GM12878 (cell line): ENCODE data around the gene SCYGR2. TPM values are rescaled to one million over a fixed set of nuclear protein-coding genes. Genes with fewer than 3 reads are reported as not detected.

Source experiments
- ATAC-seq: fragments of 200-7000 bp; cut with Tn5 transposase; 3 replicates; pipeline ENCODE4 v1.9.1; 2020; ENCODE audit warnings: mild to moderate bottlenecking, moderate library complexity
- BruUV-seq: library from RNA; stranded (reverse); fragments of 400-500 nt; replicated peaks from 2 replicates; lab custom pipeline; 2021; lab: Mats Ljungman, UMichigan
- CTCF ChIA-PET: fragments of 300-600 bp; sonication (Branson Sonifier 250); formaldehyde crosslinking; extraction: SDS; loops from one replicate; lab custom pipeline; 2021; ENCODE audit warnings: inconsistent platforms; lab: Yijun Ruan, JAX
- POLR2A ChIA-PET: fragments of 350-600 bp; formaldehyde crosslinking; extraction: SDS; loops from one replicate; lab custom pipeline; 2021; ENCODE audit warnings: inconsistent platforms; lab: Charles Lee
- RAD21 ChIA-PET: fragments of 300-600 bp; sonication (Branson Sonifier 250); formaldehyde crosslinking; loops from one replicate; lab custom pipeline; 2023; ENCODE audit warnings: antibody characterized with exemption; ENCODE audit not compliant: unreplicated experiment; lab: Charles Lee
- SMC1A ChIA-PET: fragments of 300-600 bp; sonication (Branson Sonifier 250); formaldehyde crosslinking; loops from one replicate; lab custom pipeline; 2023; ENCODE audit not compliant: unreplicated experiment, uncharacterized antibody; lab: Charles Lee
- DNase-seq: peaks from one replicate; pipeline ENCODE4 v3.0.0-alpha.2; 2011; ENCODE audit warnings: low read depth, low spot score
- FAIRE-seq: peaks from 3 replicates; lab custom pipeline; 2011; peaks lifted over from hg19 to GRCh38; lab: Jason Lieb, UNC
- H2AFZ ChIP-seq: 2 replicates; pipeline ENCODE4 v1.6.0; 2011; ENCODE audit warnings: low read depth, low read length, control low read depth; ENCODE audit not compliant: control insufficient read depth
- H3K27ac ChIP-seq: 2 replicates; pipeline ENCODE4 v1.5.1; 2011; ENCODE audit warnings: control low read depth; ENCODE audit not compliant: control insufficient read depth, insufficient read depth
- H3K27me3 ChIP-seq, 2 experiments: replicated peaks in 1 of 2; 2 replicates each; pipeline versions ENCODE4 v1.6.0 to v1.6.1; 2011; ENCODE audit warnings: low read length in 1 of 2; ENCODE audit not compliant: control insufficient read depth in 2 of 2, insufficient read depth in 2 of 2
- H3K36me3 ChIP-seq, 2 experiments: 2 replicates each; pipeline ENCODE4 v1.5.1; 2011; ENCODE audit warnings: low read length in 1 of 2; ENCODE audit not compliant: control insufficient read depth in 2 of 2, insufficient read depth in 2 of 2
- H3K4me1 ChIP-seq: 2 replicates; pipeline ENCODE4 v1.6.1; 2011; ENCODE audit warnings: mild to moderate bottlenecking, low read length, moderate library complexity, mixed read lengths; ENCODE audit not compliant: control insufficient read depth, insufficient read depth
- H3K4me2 ChIP-seq: 2 replicates; pipeline ENCODE4 v1.6.0; 2011; ENCODE audit warnings: control low read depth; ENCODE audit not compliant: control insufficient read depth, insufficient read depth
- H3K4me3 ChIP-seq: fragments of 200-600 bp; sonication (generic); 2 replicates; pipeline ENCODE4 v1.5.1; 2016
- H3K79me2 ChIP-seq: 2 replicates; pipeline ENCODE4 v1.6.0; 2011; ENCODE audit warnings: low read length; ENCODE audit not compliant: control insufficient read depth, insufficient read depth
- H3K9ac ChIP-seq: 2 replicates; pipeline ENCODE4 v1.8.0; 2011; ENCODE audit warnings: low read length, control low read depth, mixed read lengths; ENCODE audit not compliant: control insufficient read depth, insufficient read depth
- H3K9me3 ChIP-seq: replicated peaks from 3 replicates; pipeline ENCODE4 v1.5.1; 2011; ENCODE audit warnings: mild to moderate bottlenecking, low read length; ENCODE audit not compliant: control insufficient read depth, insufficient read depth
- H4K20me1 ChIP-seq: 2 replicates; pipeline ENCODE4 v1.6.0; 2011; ENCODE audit not compliant: control insufficient read depth, insufficient read depth
- ASH2L ChIP-seq: fragments of 300-600, 200-600 bp; sonication (generic); IDR thresholded peaks from 2 replicates; pipeline ENCODE4 v1.6.1; 2017; ENCODE audit warnings: low read depth, mild to moderate bottlenecking, borderline replicate concordance
- ATF7 ChIP-seq: fragments of 450-650 bp; IDR thresholded peaks from 2 replicates; pipeline ENCODE4 v1.6.1; 2016; ENCODE audit warnings: low read depth, mild to moderate bottlenecking
- CBX5 ChIP-seq: sonication (generic); IDR thresholded peaks from 2 replicates; pipeline ENCODE4 v1.6.1; 2016; ENCODE audit warnings: low read depth, moderate library complexity, mild to moderate bottlenecking, inconsistent platforms
- CHD4 ChIP-seq: fragments of 200-600 bp; sonication (generic); IDR thresholded peaks from 2 replicates; pipeline ENCODE4 v1.6.1; 2016; ENCODE audit warnings: mild to moderate bottlenecking
- ESRRA ChIP-seq: IDR thresholded peaks from 2 replicates; pipeline ENCODE4 v1.6.1; 2012; ENCODE audit warnings: mild to moderate bottlenecking, low read length, improper control_type of control experiment
- FOXM1 ChIP-seq: IDR thresholded peaks from 2 replicates; pipeline ENCODE4 v1.6.1; 2012; ENCODE audit warnings: low read depth, mild to moderate bottlenecking, inconsistent platforms, low read length, moderate library complexity
- LARP7 ChIP-seq: fragments of 450-650 bp; IDR thresholded peaks from 2 replicates; pipeline ENCODE4 v1.6.1; 2017; ENCODE audit warnings: mild to moderate bottlenecking
- MYC ChIP-seq: IDR thresholded peaks from 2 replicates; pipeline ENCODE4 v1.6.1; 2011; ENCODE audit warnings: mild to moderate bottlenecking, low read length, moderate library complexity, inconsistent platforms; ENCODE audit not compliant: insufficient read depth, insufficient replicate concordance, insufficient read length, severe bottlenecking
- POLR2AphosphoS2 ChIP-seq: IDR thresholded peaks from 2 replicates; pipeline ENCODE4 v1.6.1; 2011; ENCODE audit warnings: low read depth, mild to moderate bottlenecking, low read length, improper control_type of control experiment, moderate library complexity
- TAF1 ChIP-seq: IDR thresholded peaks from 2 replicates; pipeline ENCODE4 v1.6.1; 2011; ENCODE audit warnings: mild to moderate bottlenecking, low read depth, low read length, borderline replicate concordance
- ZSCAN29 ChIP-seq: fragments of 450-650 bp; IDR thresholded peaks from 2 replicates; pipeline ENCODE4 v1.6.1; 2017; ENCODE audit warnings: mild to moderate bottlenecking, moderate library complexity
- WGBS: methylation state at CpG from one replicate; pipeline ENCODE4 v1.1.6; 2016; ENCODE audit warnings: low lambda C conversion rate; ENCODE audit not compliant: insufficient replicate concordance, insufficient coverage; ENCODE audit errors: missing lambda C conversion rate; 5-methylcytosine and 5-hydroxymethylcytosine counted together
- in situ Hi-C: fragments of 300-500 bp; cut with MboI; formaldehyde crosslinking; loops from 9 replicates; pipeline ENCODE4 v1.14.3; 2018; ENCODE audit warnings: mixed read lengths
- intact Hi-C: fragments of 100-400 bp; cut with micrococcal nuclease; formaldehyde crosslinking; loops from one replicate; pipeline ENCODE4 v1.14.2; 2022; ENCODE audit not compliant: unreplicated experiment
- polyA plus RNA-seq, 11 experiments: library from polyadenylated mRNA; depleted of rRNA in 4 of 11; unstranded in 6 of 11; stranded (reverse) in 5 of 11; fragments of >200 nt; fragmentation: Nextera tagmentation in 4 of 11; fragmentation: Illumina TruSeq in 1 of 11; extraction: Ambion mirVana in 4 of 11; extraction: Trizol in 1 of 11; gene quantifications; 1 replicate in 1 of 11; 2 replicates in 10 of 11; pipeline versions ENCODE4 v1.2.1 to v1.2.3, GENCODE V29; 2011 to 2016; ENCODE audit warnings: inconsistent platforms in 2 of 11, missing spikeins in 2 of 11, low read depth in 1 of 11
- total RNA-seq, 4 experiments: library from RNA; depleted of rRNA in 3 of 4; stranded (reverse); fragments of >200 nt in 3 of 4; fragmentation: Illumina TruSeq in 1 of 4; extraction: Trizol in 1 of 4; gene quantifications; 2 replicates each; pipeline versions ENCODE4 v1.2.1 to v1.2.3, GENCODE V29; 2013 to 2021
- TF ChIP-seq, protein P1 (sequence below): fragments of 450-650 bp; formaldehyde crosslinking; IDR thresholded peaks from 2 replicates; pipeline ENCODE4 v1.4.0; 2022; ENCODE audit warnings: mild to moderate bottlenecking, moderate library complexity
- TF ChIP-seq, protein P2 (sequence below): IDR thresholded peaks from 2 replicates; pipeline ENCODE4 v1.6.1; 2011; ENCODE audit warnings: low read depth, low read length, improper control_type of control experiment, borderline replicate concordance
- TF ChIP-seq, protein P3 (sequence below): fragments of 450-650 bp; IDR thresholded peaks from 2 replicates; pipeline ENCODE4 v1.6.1; 2016; ENCODE audit warnings: mild to moderate bottlenecking, moderate library complexity, borderline replicate concordance
- TF ChIP-seq, protein P4 (sequence below): IDR thresholded peaks from 2 replicates; pipeline ENCODE4 v1.6.1; 2012; ENCODE audit warnings: low read depth, low read length, improper control_type of control experiment

Gene SCYGR2
- total and polyA plus RNA-seq, 10 of the 15 experiments (the other 5 are each of a cell fraction or from before 2014, with no cell fraction given), result not detected

DNA sequence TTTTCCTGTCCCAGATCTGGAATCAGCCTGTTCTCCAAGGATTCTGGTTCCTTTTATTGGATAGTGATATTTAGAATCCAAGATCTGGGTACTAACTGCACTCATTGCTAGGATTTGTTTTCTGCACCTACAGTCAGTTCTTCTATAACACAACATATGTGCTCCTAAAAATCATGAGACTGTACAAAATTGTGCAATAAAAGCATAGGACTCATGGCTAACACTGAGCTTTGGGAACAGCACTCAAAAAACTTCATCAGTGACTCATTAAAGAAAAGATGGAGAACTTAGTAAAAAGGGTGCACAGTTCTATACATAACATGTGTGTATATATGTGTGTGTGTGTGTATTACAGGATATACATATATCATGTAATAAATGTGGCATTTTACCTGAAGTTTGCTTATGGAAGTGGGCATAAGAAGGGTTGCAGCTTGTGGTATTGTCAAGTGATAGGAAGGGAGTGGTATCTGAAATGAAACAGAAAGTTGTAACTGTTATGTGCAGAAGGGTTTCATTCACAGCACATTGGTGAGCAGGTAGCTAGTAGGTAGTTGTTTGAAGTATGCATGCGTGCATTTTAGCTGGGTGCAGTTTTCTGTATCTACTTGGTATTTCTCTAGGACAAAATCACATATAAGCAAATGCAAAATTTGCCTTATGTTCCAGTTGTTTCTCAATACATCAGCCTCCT is 5.9 kb upstream of the SCYGR2 start:
- Histone ChIP-seq H3K4me2 (0 out of 2 replicates have a peak overlapping the region, but pooled peaks have one; percentile 13), H3K79me2 (no peaks in the 10 kb centered on the region), H2AFZ (no peak overlapping the region), H3K9me3 (no peaks in the 10 kb centered on the region; the same call in 2 of the 3 replicates), H3K9ac (no peak overlapping the region), H3K27me3 (no peaks in the 10 kb centered on the region), H3K27ac (no peak overlapping the region), H3K36me3 (no peaks in the 10 kb centered on the region), H3K4me1 (no peaks in the 10 kb centered on the region), H4K20me1 (no peaks in the 10 kb centered on the region), H3K4me3 (no peak overlapping the region)
- SMC1A ChIA-PET, result no interaction called here
- BruUV-seq, result no TSS peak
- ATAC-seq, result peak; percentile 84
- in situ Hi-C loops, result no loop called here
- WGBS, result 82% methylated on average over 1 of the region's 1 CpG
- no peak for FAIRE-seq
- DNase-seq, result no peak
- CTCF ChIA-PET, result interaction anchor here (1.1 kb wide), 1 partner anchor 12 kb away, joined by 3 read pairs; no protein-coding TSS in a partner anchor
- POLR2A ChIA-PET, result interaction anchor here (1.0 to 1.3 kb wide), 2 partner anchors 16 to 113 kb away, joined by 3 read pairs; no protein-coding TSS in a partner anchor
- intact Hi-C loops, result no loop called here
- RAD21 ChIA-PET, result no interaction called here
- TF ChIP-seq MYC (no peak), ZSCAN29 (no peak), TAF1 (no peak), ATF7 (no peak), ESRRA (no peak), POLR2AphosphoS2 (no peak), CBX5 (no peak), CHD4 (no peak), ASH2L (no peak), LARP7 (no peak), FOXM1 (no peak)
- TF ChIP-seq, protein P1, sequence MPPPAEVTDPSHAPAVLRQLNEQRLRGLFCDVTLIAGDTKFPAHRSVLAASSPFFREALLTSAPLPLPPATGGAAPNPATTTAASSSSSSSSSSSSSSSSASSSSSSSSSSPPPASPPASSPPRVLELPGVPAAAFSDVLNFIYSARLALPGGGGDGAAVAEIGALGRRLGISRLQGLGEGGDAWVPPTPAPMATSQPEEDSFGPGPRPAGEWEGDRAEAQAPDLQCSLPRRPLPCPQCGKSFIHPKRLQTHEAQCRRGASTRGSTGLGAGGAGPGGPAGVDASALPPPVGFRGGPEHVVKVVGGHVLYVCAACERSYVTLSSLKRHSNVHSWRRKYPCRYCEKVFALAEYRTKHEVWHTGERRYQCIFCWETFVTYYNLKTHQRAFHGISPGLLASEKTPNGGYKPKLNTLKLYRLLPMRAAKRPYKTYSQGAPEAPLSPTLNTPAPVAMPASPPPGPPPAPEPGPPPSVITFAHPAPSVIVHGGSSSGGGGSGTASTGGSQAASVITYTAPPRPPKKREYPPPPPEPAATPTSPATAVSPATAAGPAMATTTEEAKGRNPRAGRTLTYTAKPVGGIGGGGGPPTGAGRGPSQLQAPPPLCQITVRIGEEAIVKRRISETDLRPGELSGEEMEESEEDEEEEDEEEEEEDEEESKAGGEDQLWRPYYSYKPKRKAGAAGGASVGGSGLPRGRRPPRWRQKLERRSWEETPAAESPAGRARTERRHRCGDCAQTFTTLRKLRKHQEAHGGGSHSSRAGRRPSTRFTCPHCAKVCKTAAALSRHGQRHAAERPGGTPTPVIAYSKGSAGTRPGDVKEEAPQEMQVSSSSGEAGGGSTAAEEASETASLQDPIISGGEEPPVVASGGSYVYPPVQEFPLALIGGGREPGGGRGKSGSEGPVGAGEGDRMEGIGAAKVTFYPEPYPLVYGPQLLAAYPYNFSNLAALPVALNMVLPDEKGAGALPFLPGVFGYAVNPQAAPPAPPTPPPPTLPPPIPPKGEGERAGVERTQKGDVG (CRISPR knock-in tag), result no peak
- TF ChIP-seq, protein P2, sequence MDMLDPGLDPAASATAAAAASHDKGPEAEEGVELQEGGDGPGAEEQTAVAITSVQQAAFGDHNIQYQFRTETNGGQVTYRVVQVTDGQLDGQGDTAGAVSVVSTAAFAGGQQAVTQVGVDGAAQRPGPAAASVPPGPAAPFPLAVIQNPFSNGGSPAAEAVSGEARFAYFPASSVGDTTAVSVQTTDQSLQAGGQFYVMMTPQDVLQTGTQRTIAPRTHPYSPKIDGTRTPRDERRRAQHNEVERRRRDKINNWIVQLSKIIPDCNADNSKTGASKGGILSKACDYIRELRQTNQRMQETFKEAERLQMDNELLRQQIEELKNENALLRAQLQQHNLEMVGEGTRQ, result no peak
- TF ChIP-seq, protein P3, sequence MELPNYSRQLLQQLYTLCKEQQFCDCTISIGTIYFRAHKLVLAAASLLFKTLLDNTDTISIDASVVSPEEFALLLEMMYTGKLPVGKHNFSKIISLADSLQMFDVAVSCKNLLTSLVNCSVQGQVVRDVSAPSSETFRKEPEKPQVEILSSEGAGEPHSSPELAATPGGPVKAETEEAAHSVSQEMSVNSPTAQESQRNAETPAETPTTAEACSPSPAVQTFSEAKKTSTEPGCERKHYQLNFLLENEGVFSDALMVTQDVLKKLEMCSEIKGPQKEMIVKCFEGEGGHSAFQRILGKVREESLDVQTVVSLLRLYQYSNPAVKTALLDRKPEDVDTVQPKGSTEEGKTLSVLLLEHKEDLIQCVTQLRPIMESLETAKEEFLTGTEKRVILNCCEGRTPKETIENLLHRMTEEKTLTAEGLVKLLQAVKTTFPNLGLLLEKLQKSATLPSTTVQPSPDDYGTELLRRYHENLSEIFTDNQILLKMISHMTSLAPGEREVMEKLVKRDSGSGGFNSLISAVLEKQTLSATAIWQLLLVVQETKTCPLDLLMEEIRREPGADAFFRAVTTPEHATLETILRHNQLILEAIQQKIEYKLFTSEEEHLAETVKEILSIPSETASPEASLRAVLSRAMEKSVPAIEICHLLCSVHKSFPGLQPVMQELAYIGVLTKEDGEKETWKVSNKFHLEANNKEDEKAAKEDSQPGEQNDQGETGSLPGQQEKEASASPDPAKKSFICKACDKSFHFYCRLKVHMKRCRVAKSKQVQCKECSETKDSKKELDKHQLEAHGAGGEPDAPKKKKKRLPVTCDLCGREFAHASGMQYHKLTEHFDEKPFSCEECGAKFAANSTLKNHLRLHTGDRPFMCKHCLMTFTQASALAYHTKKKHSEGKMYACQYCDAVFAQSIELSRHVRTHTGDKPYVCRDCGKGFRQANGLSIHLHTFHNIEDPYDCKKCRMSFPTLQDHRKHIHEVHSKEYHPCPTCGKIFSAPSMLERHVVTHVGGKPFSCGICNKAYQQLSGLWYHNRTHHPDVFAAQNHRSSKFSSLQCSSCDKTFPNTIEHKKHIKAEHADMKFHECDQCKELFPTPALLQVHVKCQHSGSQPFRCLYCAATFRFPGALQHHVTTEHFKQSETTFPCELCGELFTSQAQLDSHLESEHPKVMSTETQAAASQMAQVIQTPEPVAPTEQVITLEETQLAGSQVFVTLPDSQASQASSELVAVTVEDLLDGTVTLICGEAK, result no peak
- TF ChIP-seq, protein P4, sequence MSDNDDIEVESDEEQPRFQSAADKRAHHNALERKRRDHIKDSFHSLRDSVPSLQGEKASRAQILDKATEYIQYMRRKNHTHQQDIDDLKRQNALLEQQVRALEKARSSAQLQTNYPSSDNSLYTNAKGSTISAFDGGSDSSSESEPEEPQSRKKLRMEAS, result no peak
